GM12872 (cell line): Measurements from ENCODE around the gene FCRL5.

Experiments used
- CTCF ChIP-seq: IDR thresholded peaks from 3 replicates; pipeline ENCODE4 v1.5.1; 2011; ENCODE audit warnings: low read depth, mild to moderate bottlenecking, low read length, moderate library complexity; ENCODE audit not compliant: insufficient read depth

Gene FCRL5

GRCh38 chr1:157509546-157510232 lies 42.6 kb downstream of the FCRL5 start:
- TF ChIP-seq CTCF, result no peak

GRCh38 chr1:157505481-157506272 lies 46.6 kb downstream of the FCRL5 start:
- TF ChIP-seq CTCF, result peak; percentile 93

GRCh38 chr1:157504646-157505045 lies 47.7 kb downstream of the FCRL5 start:
- no peak for TF ChIP-seq CTCF

- TF ChIP-seq CTCF, result no peak
These were observed 52.8 kb downstream of the FCRL5 start for GRCh38 chr1:157499521-157499920.

- TF ChIP-seq CTCF, result no peak
These were observed 53.6 kb downstream of the FCRL5 start for GRCh38 chr1:157498736-157499090.

GRCh38 chr1:157497987-157498735 lies 54.2 kb downstream of the FCRL5 start:
- TF ChIP-seq CTCF, result no peak

- TF ChIP-seq CTCF, result no peak
These were observed 55.0 kb downstream of the FCRL5 start for GRCh38 chr1:157497284-157497683.
